Posterior cingulate gyrus (tissue), 11 donors: ENCODE results near the gene WIPI1.

Source experiments
- DNase-seq, 10 donors: peaks; one replicate each; pipeline versions ENCODE4 v3.0.0 to v3.0.0-alpha.2; 2020 to 2021; ENCODE audit warnings: mixed read lengths in 3 of 10
- intact Hi-C: fragments of 100-400 bp; cut with DNase I; formaldehyde crosslinking; loops from one replicate; pipeline ENCODE4 v1.15.1; 2023

The WIPI1 gene

DNA sequence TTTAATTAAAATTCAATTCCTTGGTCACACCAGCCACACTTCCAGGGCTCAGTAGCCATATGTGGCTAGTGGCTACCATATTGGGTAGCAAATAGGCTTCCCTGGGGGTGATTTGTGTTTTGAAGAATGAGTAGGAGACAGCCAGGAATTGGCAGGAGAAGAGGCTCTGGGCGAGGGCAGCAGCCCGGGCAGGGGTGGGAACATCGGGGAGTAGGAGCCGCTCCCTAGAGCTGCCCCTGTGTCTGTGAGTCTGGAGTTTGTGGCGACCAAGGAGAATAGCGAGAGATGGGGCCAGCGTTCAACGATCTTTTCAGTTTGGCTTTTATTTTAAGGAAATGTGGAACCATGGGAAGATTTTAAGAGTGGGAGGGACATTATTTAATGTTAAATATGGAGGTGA, 81.7 kb downstream of the WIPI1 start:
- intact Hi-C loops, result no loop called here
- peak in 2 of 10 donors; percentile 41 to 70 for DNase-seq
